ENCODE data around the gene NAV2. TPM values are rescaled to one million over a fixed set of nuclear protein-coding genes. Genes with fewer than 3 reads are reported as not detected.

NAV2 gene
- total RNA-seq, 1 experiment from 2014 or later: 23.3 TPM

DNA sequence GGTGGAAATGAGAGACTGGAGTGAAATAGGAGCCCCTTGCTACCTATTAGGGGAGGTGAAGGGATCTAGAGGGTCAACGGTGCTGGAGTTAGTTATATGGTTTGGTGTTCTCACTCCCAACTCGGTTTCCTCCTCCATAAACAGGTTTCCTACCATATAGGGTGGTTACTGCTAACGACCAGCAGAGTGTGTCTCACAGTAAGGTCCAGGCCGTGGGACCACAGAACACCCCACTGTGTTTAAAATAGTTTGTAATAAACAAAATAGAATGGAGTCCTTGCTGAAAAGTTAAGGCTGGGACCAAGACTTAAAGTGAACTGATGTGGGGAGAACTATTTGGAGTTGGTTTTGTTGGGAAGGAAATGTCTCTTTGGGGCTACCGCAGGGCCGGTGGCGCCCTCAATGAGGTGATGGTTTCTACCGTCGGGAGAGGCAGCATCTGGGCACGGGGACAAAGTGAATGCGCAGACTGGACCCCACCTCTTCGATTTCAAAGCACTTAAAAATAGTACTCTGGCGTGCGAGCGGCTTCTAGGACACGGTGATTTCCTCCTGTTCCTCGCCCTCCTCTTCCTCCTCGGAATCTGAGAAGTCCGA, 443.1 kb downstream of the NAV2 start:
- intact Hi-C loops (cut with micrococcal nuclease; ENCODE audit: unreplicated experiment): no loop called here
- Histone ChIP-seq H3K9me2 (ENCODE audit: insufficient read depth) (no peaks in the 10 kb centered on the region), H3F3A (ENCODE audit: insufficient read depth, low read depth) (no peaks in the 10 kb centered on the region), H3K27ac (no peak overlapping the region), H4K20me1 (ENCODE audit: insufficient read depth) (no peaks in the 10 kb centered on the region), H3K4me1 (replicated peaks; ENCODE audit: insufficient read depth) (no peaks in the 10 kb centered on the region), H3K4me2 (no peak overlapping the region), H3K9me3 (ENCODE audit: insufficient read depth, low read depth) (no peaks in the 10 kb centered on the region), H3K79me2 (ENCODE audit: low read depth) (no peaks in the 10 kb centered on the region), H2AFZ (no peak overlapping the region), H3K27me3 (ENCODE audit: insufficient read depth, low read depth) (peaks cover 33% of the 10 kb centered on the region), H3K4me3 (no peak overlapping the region), H3K36me3 (ENCODE audit: low read depth) (no peaks in the 10 kb centered on the region)
- POLR2A ChIA-PET (ENCODE audit: unreplicated experiment): no interaction called here
- BruUV-seq (replicated peaks): no TSS peak
- CTCF ChIA-PET: no interaction called here
- no peak for DNase-seq
- no peak for TF ChIP-seq EZH2 (IDR thresholded peaks at IDR 0.05; ENCODE audit: low read depth)
- TF ChIP-seq, protein P1, sequence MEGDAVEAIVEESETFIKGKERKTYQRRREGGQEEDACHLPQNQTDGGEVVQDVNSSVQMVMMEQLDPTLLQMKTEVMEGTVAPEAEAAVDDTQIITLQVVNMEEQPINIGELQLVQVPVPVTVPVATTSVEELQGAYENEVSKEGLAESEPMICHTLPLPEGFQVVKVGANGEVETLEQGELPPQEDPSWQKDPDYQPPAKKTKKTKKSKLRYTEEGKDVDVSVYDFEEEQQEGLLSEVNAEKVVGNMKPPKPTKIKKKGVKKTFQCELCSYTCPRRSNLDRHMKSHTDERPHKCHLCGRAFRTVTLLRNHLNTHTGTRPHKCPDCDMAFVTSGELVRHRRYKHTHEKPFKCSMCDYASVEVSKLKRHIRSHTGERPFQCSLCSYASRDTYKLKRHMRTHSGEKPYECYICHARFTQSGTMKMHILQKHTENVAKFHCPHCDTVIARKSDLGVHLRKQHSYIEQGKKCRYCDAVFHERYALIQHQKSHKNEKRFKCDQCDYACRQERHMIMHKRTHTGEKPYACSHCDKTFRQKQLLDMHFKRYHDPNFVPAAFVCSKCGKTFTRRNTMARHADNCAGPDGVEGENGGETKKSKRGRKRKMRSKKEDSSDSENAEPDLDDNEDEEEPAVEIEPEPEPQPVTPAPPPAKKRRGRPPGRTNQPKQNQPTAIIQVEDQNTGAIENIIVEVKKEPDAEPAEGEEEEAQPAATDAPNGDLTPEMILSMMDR (conservative IDR thresholded peaks at IDR 0.05): no peak

DNA sequence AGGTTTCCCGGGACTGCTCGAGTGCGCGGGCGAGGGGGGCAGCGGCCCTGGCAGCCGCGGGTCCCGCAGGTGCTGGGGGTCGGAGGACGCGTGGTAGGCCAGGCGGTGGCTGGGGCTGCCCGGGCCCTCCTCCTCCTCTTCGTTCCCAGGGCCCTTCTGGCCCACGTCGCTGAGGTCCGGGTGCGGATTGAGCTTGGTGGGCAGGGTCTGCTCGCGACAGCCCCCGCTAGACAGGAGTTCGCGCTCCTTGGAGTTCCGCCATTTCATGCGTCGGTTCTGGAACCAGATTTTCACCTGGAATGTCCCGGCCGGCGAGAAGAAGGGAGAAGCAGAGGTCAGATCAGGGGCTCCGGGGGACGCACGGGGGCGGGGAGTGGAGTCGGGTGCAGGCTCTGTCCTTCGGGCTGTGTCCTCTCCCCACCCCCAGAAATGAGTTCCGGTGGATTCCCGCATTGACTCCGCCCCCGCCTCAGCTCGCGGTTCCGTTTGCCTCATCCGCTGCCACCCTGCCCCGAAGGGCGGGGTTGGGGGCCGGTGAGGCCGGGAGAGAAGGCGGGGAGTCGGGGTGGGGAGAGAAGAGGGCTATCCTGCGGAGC, 443.7 kb downstream of the NAV2 start:
- DNase-seq: no peak
- Histone ChIP-seq H3K9me3 (ENCODE audit: insufficient read depth, low read depth) (no peaks in the 10 kb centered on the region), H2AFZ (no peak overlapping the region), H3K27ac (no peak overlapping the region), H3K36me3 (ENCODE audit: low read depth) (no peaks in the 10 kb centered on the region), H3K4me3 (no peak overlapping the region), H3K9me2 (ENCODE audit: insufficient read depth) (no peaks in the 10 kb centered on the region), H3F3A (ENCODE audit: insufficient read depth, low read depth) (no peaks in the 10 kb centered on the region), H3K27me3 (ENCODE audit: insufficient read depth, low read depth) (peaks cover 39% of the 10 kb centered on the region), H3K4me1 (replicated peaks; ENCODE audit: insufficient read depth) (no peaks in the 10 kb centered on the region), H3K79me2 (ENCODE audit: low read depth) (no peaks in the 10 kb centered on the region), H4K20me1 (ENCODE audit: insufficient read depth) (no peaks in the 10 kb centered on the region), H3K4me2 (no peak overlapping the region)
- CTCF ChIA-PET: no interaction called here
- intact Hi-C loops (cut with micrococcal nuclease; ENCODE audit: unreplicated experiment): no loop called here
- no peak for TF ChIP-seq EZH2 (IDR thresholded peaks at IDR 0.05; ENCODE audit: low read depth)
- TF ChIP-seq, protein P1 (conservative IDR thresholded peaks at IDR 0.05): no peak
- BruUV-seq (replicated peaks): no TSS peak
- POLR2A ChIA-PET (ENCODE audit: unreplicated experiment): no interaction called here

DNA sequence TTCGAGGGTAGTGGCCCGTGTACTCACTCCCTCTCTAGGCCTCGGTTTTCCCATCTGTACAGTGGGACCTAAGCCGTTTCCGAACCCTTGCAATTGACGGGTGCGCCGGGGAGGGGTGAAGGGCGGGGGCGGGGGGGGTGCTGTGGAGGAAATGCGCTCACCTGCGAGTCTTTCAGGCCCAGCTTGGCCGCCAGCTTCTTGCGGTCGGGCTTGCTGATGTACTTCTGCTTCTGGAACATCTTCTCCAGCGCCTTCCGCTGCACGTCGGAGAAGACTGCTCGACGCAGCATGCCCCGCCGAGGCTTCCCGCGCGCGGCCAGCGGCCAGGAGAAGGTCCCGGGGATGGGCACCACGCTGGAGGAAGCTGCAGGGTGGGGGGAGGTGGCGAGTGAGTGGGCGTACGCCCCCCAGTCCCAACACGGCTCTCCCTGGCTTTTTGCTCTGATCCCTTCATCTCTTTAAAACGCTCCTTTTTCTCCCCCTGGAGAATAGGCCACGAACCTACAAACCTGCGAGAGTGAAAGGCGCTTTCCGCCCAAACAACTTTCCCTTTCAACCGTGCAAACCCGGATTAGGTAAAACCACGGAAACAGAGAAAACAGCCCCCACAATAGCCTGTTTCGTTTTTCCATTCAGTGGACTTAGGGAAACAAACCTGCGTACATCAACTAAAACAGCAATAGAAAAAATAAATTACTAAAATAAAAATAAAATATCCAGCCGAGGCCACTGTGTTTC, 444.4 kb downstream of the NAV2 start:
- CTCF ChIA-PET: no interaction called here

More for the DNA sequence above, 444.4 kb downstream of the NAV2 start:
- H3F3A ChIP-seq (ENCODE audit: insufficient read depth, low read depth): no peaks in the 10 kb centered on the region
- no peak overlapping the region for H2AFZ ChIP-seq
- no peak for DNase-seq
- TF ChIP-seq, protein P1 (conservative IDR thresholded peaks at IDR 0.05): no peak
- TF ChIP-seq EZH2 (IDR thresholded peaks at IDR 0.05; ENCODE audit: low read depth): no peak
- H3K27me3 ChIP-seq (ENCODE audit: insufficient read depth, low read depth): peaks cover 46% of the 10 kb centered on the region
- H3K27ac ChIP-seq: no peak overlapping the region
- POLR2A ChIA-PET (ENCODE audit: unreplicated experiment): no interaction called here
- no peaks in the 10 kb centered on the region for H3K36me3 ChIP-seq (ENCODE audit: low read depth)
- no peaks in the 10 kb centered on the region for H3K9me3 ChIP-seq (ENCODE audit: insufficient read depth, low read depth)
- no peaks in the 10 kb centered on the region for H3K4me1 ChIP-seq (replicated peaks; ENCODE audit: insufficient read depth)
- H4K20me1 ChIP-seq (ENCODE audit: insufficient read depth): no peaks in the 10 kb centered on the region
- H3K4me2 ChIP-seq: no peak overlapping the region
- no TSS peak for BruUV-seq (replicated peaks)
- H3K79me2 ChIP-seq (ENCODE audit: low read depth): no peaks in the 10 kb centered on the region
- no peaks in the 10 kb centered on the region for H3K9me2 ChIP-seq (ENCODE audit: insufficient read depth)
- intact Hi-C loops (cut with micrococcal nuclease; ENCODE audit: unreplicated experiment): no loop called here
- H3K4me3 ChIP-seq: no peak overlapping the region

All from PC-9 (cell line).